Erythroblast (primary cell): Measurements from ENCODE around the gene CAMKMT.

Experiments
- DNase-seq, 2 experiments: peaks; one replicate each; lab custom pipeline; 2025; lab: John Stamatoyannopoulos, UW
- GATA1 ChIP-seq: IDR thresholded peaks from 2 replicates; pipeline ENCODE4 v1.6.1; 2011; ENCODE audit warnings: low read depth, mild to moderate bottlenecking, control low read depth, low read length, moderate library complexity
- POLR2A ChIP-seq: IDR thresholded peaks from 2 replicates; pipeline ENCODE4 v1.6.1; 2011; ENCODE audit warnings: mild to moderate bottlenecking, low read length

The CAMKMT gene

GRCh38 chr2:44753552-44754285 lies 392.0 kb downstream of the CAMKMT start:
- peak; percentile 31 to 45 for DNase-seq
- no peak for TF ChIP-seq POLR2A
- TF ChIP-seq GATA1, result no peak

GRCh38 chr2:44758591-44758990 lies 396.8 kb downstream of the CAMKMT start:
- no peak for TF ChIP-seq GATA1
- no peak for TF ChIP-seq POLR2A
- no peak for DNase-seq

- TF ChIP-seq GATA1 (no peak), POLR2A (no peak)
- no peak for DNase-seq
These were observed 398.1 kb downstream of the CAMKMT start for GRCh38 chr2:44759823-44760222.

- DNase-seq, result no peak
- TF ChIP-seq GATA1 (no peak), POLR2A (no peak)
These were observed 401.6 kb downstream of the CAMKMT start for GRCh38 chr2:44763275-44763782.

GRCh38 chr2:44766220-44766619 lies 404.5 kb downstream of the CAMKMT start:
- TF ChIP-seq POLR2A (no peak), GATA1 (no peak)
- DNase-seq, result no peak

GRCh38 chr2:44766777-44767176 lies 405.0 kb downstream of the CAMKMT start:
- TF ChIP-seq GATA1 (no peak), POLR2A (no peak)
- DNase-seq, result no peak

- TF ChIP-seq POLR2A (no peak), GATA1 (no peak)
- no peak for DNase-seq
These were observed 405.9 kb downstream of the CAMKMT start for GRCh38 chr2:44767691-44768090.

GRCh38 chr2:44768438-44769236 lies 406.9 kb downstream of the CAMKMT start:
- peak; percentile 8 to 59 for DNase-seq
- no peak for TF ChIP-seq GATA1
- no peak for TF ChIP-seq POLR2A

- peak; percentile 6 to 62 for DNase-seq
- no peak for TF ChIP-seq POLR2A
- TF ChIP-seq GATA1, result no peak
These were observed 407.7 kb downstream of the CAMKMT start for GRCh38 chr2:44769349-44770011.

- TF ChIP-seq GATA1, result no peak
- no peak for TF ChIP-seq POLR2A
- no peak for DNase-seq
These were observed 408.8 kb downstream of the CAMKMT start for GRCh38 chr2:44770221-44771195.

- TF ChIP-seq GATA1 (no peak), POLR2A (no peak)
- no peak for DNase-seq
These were observed 409.8 kb downstream of the CAMKMT start for GRCh38 chr2:44771522-44771921.

GRCh38 chr2:44772131-44772530 lies 410.4 kb downstream of the CAMKMT start:
- TF ChIP-seq POLR2A (no peak), GATA1 (no peak)
- DNase-seq, result no peak

- peak in 1 of 2 experiments; percentile 5 for DNase-seq
These were observed 411.1 kb downstream of the CAMKMT start for GRCh38 chr2:44772669-44773378.

More at GRCh38 chr2:44772669-44773378, 411.1 kb downstream of the CAMKMT start:
- TF ChIP-seq POLR2A (no peak), GATA1 (no peak)
